UCSD-AML1 (cell line): ENCODE measurements around the gene WDR86.

Source experiments
- DNase-seq: peaks from one replicate; lab custom pipeline; 2025; ENCODE audit not compliant: unreplicated experiment; lab: John Stamatoyannopoulos, UW

The WDR86 gene

GRCh38 chr7:151409667-151410404 is at the start of gene WDR86:
Gene WDR86 (minus strand): TSS chr7:151410038. CDS start chr7:151409589, 449 bp downstream.
- DNase-seq = no peak

GRCh38 chr7:151457534-151457933 is 47.7 kb upstream of the WDR86 start:
- no peak for DNase-seq

- no peak for DNase-seq
Observed at GRCh38 chr7:151456782-151457181, 46.9 kb upstream of the WDR86 start.

GRCh38 chr7:151456276-151456675 is 46.4 kb upstream of the WDR86 start:
- DNase-seq = no peak

GRCh38 chr7:151455690-151456089 is 45.9 kb upstream of the WDR86 start:
- DNase-seq = no peak

GRCh38 chr7:151454932-151455530 is 45.2 kb upstream of the WDR86 start:
- DNase-seq = no peak

GRCh38 chr7:151454305-151454704 is 44.5 kb upstream of the WDR86 start:
- DNase-seq = no peak

GRCh38 chr7:151453326-151453791 is 43.5 kb upstream of the WDR86 start:
- DNase-seq = no peak

- DNase-seq = no peak
Observed at GRCh38 chr7:151452680-151453325, 43.0 kb upstream of the WDR86 start.

GRCh38 chr7:151451626-151452571 is 42.1 kb upstream of the WDR86 start:
- DNase-seq = no peak

- no peak for DNase-seq
Observed at GRCh38 chr7:151451156-151451555, 41.3 kb upstream of the WDR86 start.

GRCh38 chr7:151449990-151450389 is 40.2 kb upstream of the WDR86 start:
- DNase-seq = no peak

- peak; percentile 37 for DNase-seq
Observed at GRCh38 chr7:151448261-151449252, 38.7 kb upstream of the WDR86 start.

- no peak for DNase-seq
Observed at GRCh38 chr7:151447901-151448260, 38.0 kb upstream of the WDR86 start.

- no peak for DNase-seq
Observed at GRCh38 chr7:151447312-151447711, 37.5 kb upstream of the WDR86 start.

GRCh38 chr7:151446412-151446811 is 36.6 kb upstream of the WDR86 start:
- no peak for DNase-seq

- DNase-seq = no peak
Observed at GRCh38 chr7:151444632-151445031, 34.8 kb upstream of the WDR86 start.

- no peak for DNase-seq
Observed at GRCh38 chr7:151442776-151443496, 33.1 kb upstream of the WDR86 start.

GRCh38 chr7:151440799-151441445 is 31.1 kb upstream of the WDR86 start:
- no peak for DNase-seq
